Thyroid gland (tissue), 4 donors: ENCODE results near the gene BEST4. TPM values are rescaled to one million over a fixed set of nuclear protein-coding genes. Genes with fewer than 3 reads are reported as not detected.
"Not testable (repeated sequence)": the region's sequence is repeated elsewhere in the genome, so short reads cannot be mapped to it uniquely, and the experiment has no call there.

Experiments used
- DNase-seq, 2 donors: peaks; one replicate each; pipeline ENCODE4 v3.0.0-alpha.2; 2019
- H3K27ac ChIP-seq, 3 donors: fragments of 200-600 bp; sonication (generic); 1 replicate in 2 of 3; 2 replicates in 1 of 3; pipeline ENCODE4 v1.5.1; 2016 to 2019; ENCODE audit warnings: mild to moderate bottlenecking in 1 of 3, moderate library complexity in 1 of 3
- H3K27me3 ChIP-seq: fragments of 200-600 bp; sonication (generic); one replicate; pipeline ENCODE4 v1.5.1; 2019
- H3K36me3 ChIP-seq, 2 donors: fragments of 200-600 bp; sonication (generic); one replicate each; pipeline ENCODE4 v1.5.1; 2016 to 2019
- H3K4me1 ChIP-seq, 2 donors: fragments of 200-600 bp; sonication (generic); one replicate each; pipeline ENCODE4 v1.5.1; 2017 to 2019
- H3K4me3 ChIP-seq, 3 donors: fragments of 200-600 bp; sonication (generic); replicated peaks in 1 of 3; 1 replicate in 2 of 3; 2 replicates in 1 of 3; pipeline ENCODE4 v1.5.1; 2016; ENCODE audit warnings: mild to moderate bottlenecking in 1 of 3
- H3K9me3 ChIP-seq: fragments of 200-600 bp; sonication (generic); one replicate; pipeline ENCODE4 v1.5.1; 2017
- POLR2A ChIP-seq, 2 donors: fragments of 450-650 bp; IDR thresholded peaks; one replicate each; pipeline ENCODE4 v1.6.1; 2017; ENCODE audit warnings: antibody characterized with exemption in 2 of 2, mild to moderate bottlenecking in 2 of 2, moderate library complexity in 1 of 2
- WGBS, 2 donors: methylation state at CpG; one replicate each; pipeline ENCODE4 v1.1.5; 2017; 5-methylcytosine and 5-hydroxymethylcytosine counted together
- intact Hi-C: fragments of 100-400 bp; cut with DNase I; formaldehyde crosslinking; loops from one replicate; pipeline ENCODE4 v1.15.1; 2023
- total RNA-seq, 4 donors: library from RNA; depleted of rRNA; stranded (reverse); fragments of >200 nt; gene quantifications; one replicate each; pipeline ENCODE4 v1.2.3, GENCODE V29; 2016
- TF ChIP-seq, protein P1 (sequence below), 6 experiments: fragments of 200-600 bp in 3 of 6; fragments of 450-650 bp in 3 of 6; sonication (generic) in 3 of 6; IDR thresholded peaks; one replicate each; pipeline ENCODE4 v1.5.1; 2016 to 2019; ENCODE audit warnings: antibody characterized with exemption in 6 of 6, mild to moderate bottlenecking in 2 of 6, inconsistent platforms in 1 of 6, moderate library complexity in 1 of 6

The BEST4 gene
- total RNA-seq, 4 donors from 2014 or later, result 0.42 to 0.56 TPM; not detected in 2

DNA sequence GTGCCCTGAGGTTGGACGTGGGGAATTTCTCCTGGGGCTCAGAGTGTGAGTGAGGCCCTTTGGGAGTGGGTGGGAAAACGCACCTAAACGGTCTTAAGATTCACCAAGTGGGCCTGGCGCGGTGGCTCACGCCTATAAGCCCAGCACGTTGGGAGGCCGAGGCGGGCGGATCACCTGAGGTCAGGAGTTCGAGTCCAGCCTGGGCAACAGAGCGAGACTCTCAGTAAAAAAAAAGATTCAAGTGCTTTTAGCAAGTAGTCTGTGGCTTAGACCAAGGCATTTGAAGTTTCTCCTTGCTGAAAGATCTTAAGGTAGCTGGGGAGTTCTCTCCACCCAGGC is 11.3 kb downstream of the BEST4 start:
- Histone ChIP-seq H3K9me3 (no peaks in the 10 kb centered on the region), H3K4me3 (peak overlapping the region in 1 of 3 donors; percentile 71), H3K36me3 (peaks cover 11 to 22% of the 10 kb centered on the region in 2 donors), H3K4me1 (peaks cover 12 to 14% of the 10 kb centered on the region in 2 donors), H3K27ac (peak overlapping the region in 2 of 3 donors; percentile 89 to 90), H3K27me3 (no peaks in the 10 kb centered on the region)
- intact Hi-C loops, result loop anchor here (5.0 kb wide), 1 partner anchor 34 kb away; no protein-coding TSS in a partner anchor
- TF ChIP-seq, protein P1, sequence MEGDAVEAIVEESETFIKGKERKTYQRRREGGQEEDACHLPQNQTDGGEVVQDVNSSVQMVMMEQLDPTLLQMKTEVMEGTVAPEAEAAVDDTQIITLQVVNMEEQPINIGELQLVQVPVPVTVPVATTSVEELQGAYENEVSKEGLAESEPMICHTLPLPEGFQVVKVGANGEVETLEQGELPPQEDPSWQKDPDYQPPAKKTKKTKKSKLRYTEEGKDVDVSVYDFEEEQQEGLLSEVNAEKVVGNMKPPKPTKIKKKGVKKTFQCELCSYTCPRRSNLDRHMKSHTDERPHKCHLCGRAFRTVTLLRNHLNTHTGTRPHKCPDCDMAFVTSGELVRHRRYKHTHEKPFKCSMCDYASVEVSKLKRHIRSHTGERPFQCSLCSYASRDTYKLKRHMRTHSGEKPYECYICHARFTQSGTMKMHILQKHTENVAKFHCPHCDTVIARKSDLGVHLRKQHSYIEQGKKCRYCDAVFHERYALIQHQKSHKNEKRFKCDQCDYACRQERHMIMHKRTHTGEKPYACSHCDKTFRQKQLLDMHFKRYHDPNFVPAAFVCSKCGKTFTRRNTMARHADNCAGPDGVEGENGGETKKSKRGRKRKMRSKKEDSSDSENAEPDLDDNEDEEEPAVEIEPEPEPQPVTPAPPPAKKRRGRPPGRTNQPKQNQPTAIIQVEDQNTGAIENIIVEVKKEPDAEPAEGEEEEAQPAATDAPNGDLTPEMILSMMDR (IDR thresholded peaks at IDR 0.05), result no peak
- no peak for TF ChIP-seq POLR2A (IDR thresholded peaks at IDR 0.05)
- DNase-seq, result peak in 1 of 2 donors; percentile 13
- WGBS, 2 donors, result 65 to 72% methylated on average over 6 to 12 of the region's 12 CpGs

DNA sequence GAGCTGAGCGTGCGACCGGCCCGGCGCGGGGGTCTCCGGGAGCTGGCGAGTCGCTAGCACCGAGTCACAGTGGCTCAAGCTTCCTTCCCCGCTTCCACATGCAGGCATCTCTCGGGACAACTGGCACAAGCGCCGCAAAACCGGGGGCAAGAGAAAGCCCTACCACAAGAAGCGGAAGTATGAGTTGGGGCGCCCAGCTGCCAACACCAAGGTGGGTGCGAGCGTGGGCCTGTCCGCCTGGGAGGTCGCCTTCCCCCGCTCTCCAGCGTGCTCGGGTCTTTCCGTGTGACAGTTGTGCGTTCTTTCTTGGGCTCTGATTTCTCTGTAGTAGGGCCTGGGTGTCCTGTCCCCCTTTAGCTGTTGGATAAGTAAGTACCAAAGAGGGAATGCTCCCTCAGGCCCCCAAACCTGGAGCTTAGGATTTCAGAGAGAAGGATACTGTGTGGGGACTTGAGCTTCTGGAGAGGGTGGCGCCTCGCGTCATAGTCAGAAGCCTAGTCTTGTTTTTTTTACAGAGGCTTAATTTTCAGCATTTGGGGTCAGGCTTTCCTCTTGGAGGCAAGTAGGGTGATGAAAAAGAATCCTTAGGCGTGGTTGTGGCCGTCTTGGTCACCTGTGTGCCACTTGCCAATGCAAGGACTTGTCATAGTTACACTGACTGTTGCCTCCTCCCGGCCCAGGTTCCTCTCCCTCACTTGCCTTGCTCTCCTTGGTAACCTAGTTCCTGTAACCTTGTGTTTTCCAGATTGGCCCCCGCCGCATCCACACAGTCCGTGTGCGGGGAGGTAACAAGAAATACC is 11.8 kb downstream of the BEST4 start:
- WGBS, 2 donors, result 13 to 24% methylated on average over 19 to 36 of the region's 36 CpGs

DNA sequence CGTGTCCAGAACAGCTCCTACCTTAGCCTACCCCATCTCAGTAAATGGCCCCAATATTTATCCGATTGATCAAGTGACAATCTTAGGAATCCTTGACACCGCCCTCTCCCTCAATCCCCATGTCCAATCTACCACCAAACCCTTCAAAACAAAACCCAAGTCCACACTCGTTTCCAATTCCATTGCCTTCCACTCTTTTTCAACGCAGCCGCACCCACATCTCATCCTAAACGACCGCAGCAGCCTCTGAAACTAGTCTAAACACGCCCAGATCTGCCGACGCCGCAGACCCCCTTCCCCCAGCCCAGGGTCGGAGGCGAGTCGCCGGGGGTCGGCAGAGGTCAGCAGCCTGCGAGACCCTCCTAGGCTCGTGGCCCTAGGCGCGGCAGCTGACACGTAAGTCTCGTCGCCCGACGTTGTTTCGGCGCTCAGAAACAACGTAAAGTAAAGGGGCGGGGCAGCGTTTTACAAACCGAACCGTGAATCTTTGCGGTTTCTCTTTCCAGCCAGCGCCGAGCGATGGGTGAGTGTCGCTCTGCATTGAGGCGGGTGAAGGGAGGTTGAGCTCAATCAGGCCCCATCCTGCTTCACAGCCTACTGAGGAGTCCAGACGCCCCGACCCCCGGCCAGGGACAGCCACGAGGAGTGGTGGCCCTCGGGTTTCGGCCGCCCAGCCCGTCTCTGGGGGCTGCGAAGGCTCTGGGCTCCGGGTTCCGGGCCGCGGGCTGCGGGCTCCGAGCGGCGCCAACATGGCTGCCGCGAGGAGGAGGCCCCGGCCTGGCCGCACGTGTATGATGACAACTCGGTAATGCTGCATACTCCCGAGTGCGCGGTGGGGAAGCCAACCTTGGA is 12.7 kb downstream of the BEST4 start, which contains the start of gene RPS8:
Gene RPS8, plus strand, starts transcription at position 463 of the 852 bp plus-strand sequence. Its CDS starts 57 bp downstream, at position 520.
- Histone ChIP-seq H3K27ac (peak within 1 kb of the TSS; percentile 88 to 90 (median 89)), H3K36me3 (peaks cover 11 to 22% of the 10 kb centered on the region in 2 donors), H3K9me3 (no peaks in the 10 kb centered on the region), H3K4me3 (peak within 1 kb of the TSS; percentile 57 to 96 (median 71)), H3K4me1 (peaks cover 12 to 14% of the 10 kb centered on the region in 2 donors), H3K27me3 (no peaks in the 10 kb centered on the region)
- DNase-seq, result peak; percentile 91 to 92
- intact Hi-C loops, result loop anchor here (5.0 kb wide), 1 partner anchor 33 kb away; no protein-coding TSS in a partner anchor
- 1% methylated on average over 32 to 34 of the region's 65 CpGs for WGBS, 2 donors
- TF ChIP-seq, protein P1 (IDR thresholded peaks at IDR 0.05), result peak in 1 of 6 experiments; percentile 3
- TF ChIP-seq POLR2A (IDR thresholded peaks at IDR 0.05), result peak; percentile 33 to 94

More for the DNA sequence above, 11.8 kb downstream of the BEST4 start:
- no peaks in the 10 kb centered on the region for H3K9me3 ChIP-seq
- peaks cover 12 to 14% of the 10 kb centered on the region in 2 donors for H3K4me1 ChIP-seq
- H3K27me3 ChIP-seq, result no peaks in the 10 kb centered on the region
- peak; percentile 18 to 25 for DNase-seq
- no peak for TF ChIP-seq POLR2A (IDR thresholded peaks at IDR 0.05)
- TF ChIP-seq, protein P1 (IDR thresholded peaks at IDR 0.05), result no peak
- peak overlapping the region; percentile 57 to 96 (median 71) for H3K4me3 ChIP-seq
- peaks cover 11 to 22% of the 10 kb centered on the region in 2 donors for H3K36me3 ChIP-seq
- intact Hi-C loops, result loop anchor here (5.0 kb wide), 1 partner anchor 34 kb away; no protein-coding TSS in a partner anchor
- peak overlapping the region; percentile 88 to 90 (median 89) for H3K27ac ChIP-seq

DNA sequence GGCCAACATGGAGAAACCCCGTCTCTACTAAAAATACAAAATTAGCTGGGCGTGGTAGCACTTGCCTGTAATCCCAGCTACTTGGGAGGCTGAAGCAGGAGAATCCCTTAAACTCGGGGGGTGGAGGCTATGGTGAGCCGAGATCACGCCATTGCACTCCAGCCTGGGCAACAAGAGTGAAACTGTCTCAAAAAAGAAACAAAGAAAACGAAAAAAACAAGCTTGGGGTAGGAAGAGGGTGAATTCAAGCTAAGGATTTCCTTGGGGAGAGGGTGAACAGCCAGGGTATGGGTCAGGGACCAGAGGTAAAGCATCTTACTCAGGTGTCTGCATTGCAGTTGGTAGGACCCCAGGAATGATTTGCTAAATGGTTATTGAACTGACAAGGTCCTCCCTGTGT is 21.5 kb downstream of the BEST4 start:
- H3K4me3 ChIP-seq, H3K27me3 ChIP-seq, H3K4me1 ChIP-seq, DNase-seq, intact Hi-C loops, H3K36me3 ChIP-seq, H3K9me3 ChIP-seq, H3K27ac ChIP-seq: not testable (repeated sequence)
- 96 to 97% methylated on average over 6 of the region's 6 CpGs for WGBS, 2 donors

DNA sequence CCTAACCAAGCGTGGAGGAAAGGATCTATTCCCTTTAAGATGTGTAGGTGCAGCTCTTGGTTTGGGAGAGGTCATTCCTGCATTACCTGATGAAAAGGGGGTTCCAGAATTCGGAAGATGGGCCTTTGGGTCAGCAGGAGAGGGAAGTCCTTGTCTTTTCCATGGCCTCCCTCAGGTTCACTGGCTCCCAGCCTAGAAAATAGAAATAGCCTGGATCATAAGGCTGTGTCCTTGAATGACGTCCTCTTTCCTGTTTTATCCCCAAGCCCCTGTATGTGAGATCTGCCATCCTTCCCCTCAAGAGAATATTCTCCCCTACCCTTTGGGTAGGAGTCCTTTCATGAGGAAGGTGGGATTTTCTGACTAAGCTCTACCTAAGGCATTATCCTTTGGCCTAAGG is 27.1 kb downstream of the BEST4 start:
- Histone ChIP-seq H3K27ac (no peak overlapping the region), H3K4me1 (no peaks in the 10 kb centered on the region), H3K27me3 (no peaks in the 10 kb centered on the region), H3K36me3 (no peaks in the 10 kb centered on the region), H3K9me3 (no peaks in the 10 kb centered on the region), H3K4me3 (no peak overlapping the region)
- 94 to 95% methylated on average over 3 of the region's 3 CpGs for WGBS, 2 donors
- no peak for DNase-seq
- no peak for TF ChIP-seq POLR2A (IDR thresholded peaks at IDR 0.05)
- TF ChIP-seq, protein P1 (IDR thresholded peaks at IDR 0.05), result no peak
- intact Hi-C loops, result no loop called here
